Type B pancreatic cell (in vitro differentiated cells): Measurements from ENCODE around the gene MAVS. TPM values are rescaled to one million over a fixed set of nuclear protein-coding genes. Genes with fewer than 3 reads are reported as not detected.

Experiments
- DNase-seq: peaks from one replicate; pipeline ENCODE4 v3.0.0; 2021; ENCODE audit warnings: mixed read lengths; ENCODE audit not compliant: unreplicated experiment; ENCODE audit errors: extremely low spot score
- H3K27ac Mint-ChIP-seq: 2 replicates; pipeline ENCODE4 v1.8.0; 2021; ENCODE audit warnings: mild to moderate bottlenecking, mixed read lengths
- H3K27me3 Mint-ChIP-seq: 2 replicates; pipeline ENCODE4 v1.8.0; 2021; ENCODE audit warnings: mixed read lengths
- H3K36me3 Mint-ChIP-seq: 2 replicates; pipeline ENCODE4 v1.8.0; 2021; ENCODE audit warnings: mixed read lengths
- H3K4me1 Mint-ChIP-seq: one replicate; pipeline ENCODE4 v1.8.0; 2021; ENCODE audit warnings: mixed read lengths; ENCODE audit not compliant: unreplicated experiment
- H3K4me3 Mint-ChIP-seq: 2 replicates; pipeline ENCODE4 v1.8.0; 2021; ENCODE audit warnings: mild to moderate bottlenecking, mixed read lengths
- H3K9me3 Mint-ChIP-seq: 2 replicates; pipeline ENCODE4 v1.8.0; 2021; ENCODE audit warnings: mixed read lengths
- CTCF ChIP-seq: fragments of 200-600 bp; sonication (generic); conservative IDR thresholded peaks from 2 replicates; pipeline ENCODE4 v1.5.0; 2021; ENCODE audit warnings: antibody characterized with exemption, mild to moderate bottlenecking
- total RNA-seq: library from RNA; stranded (reverse); gene quantifications from 2 replicates; pipeline ENCODE4 v1.2.1, GENCODE V29; 2021; ENCODE audit warnings: low replicate concordance

Gene MAVS
- total RNA-seq, 1 donor from 2014 or later = 44.5 TPM

DNA sequence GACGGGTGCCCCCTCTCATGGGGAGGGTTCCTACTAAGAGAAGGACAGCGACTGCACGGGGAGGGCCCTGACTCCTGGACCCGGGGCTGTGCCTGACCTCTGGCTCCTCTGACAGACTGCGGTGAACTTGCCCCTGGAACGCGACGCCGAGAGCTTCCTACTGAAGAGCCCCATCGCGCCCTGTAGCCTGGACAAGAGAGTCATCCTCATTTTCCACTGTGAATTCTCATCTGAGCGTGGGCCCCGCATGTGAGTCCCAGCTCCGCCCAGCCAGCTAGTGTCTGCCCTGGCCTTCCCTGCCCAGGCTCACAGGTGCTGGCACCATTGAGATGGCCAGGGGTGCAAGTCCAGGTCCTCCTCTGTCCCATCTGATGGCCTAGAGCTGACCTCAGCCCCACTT, 43.3 kb upstream of the MAVS start:
- TF ChIP-seq CTCF = no peak
- H3K9me3 Mint-ChIP-seq = no peaks in the 10 kb centered on the region
- peaks cover 38% of the 10 kb centered on the region for H3K4me1 Mint-ChIP-seq
- no peak overlapping the region for H3K27ac Mint-ChIP-seq
- no peak overlapping the region for H3K4me3 Mint-ChIP-seq
- no peaks in the 10 kb centered on the region for H3K27me3 Mint-ChIP-seq
- no peak for DNase-seq
- peaks cover 24% of the 10 kb centered on the region for H3K36me3 Mint-ChIP-seq

- Mint-ChIP-seq H3K27ac (peak overlapping the region; percentile 48), H3K9me3 (no peaks in the 10 kb centered on the region), H3K4me1 (peaks cover 35% of the 10 kb centered on the region), H3K36me3 (peaks cover 24% of the 10 kb centered on the region), H3K27me3 (no peaks in the 10 kb centered on the region), H3K4me3 (no peak overlapping the region)
- DNase-seq = no peak
- no peak for TF ChIP-seq CTCF
These were observed 42.8 kb upstream of the MAVS start for GRCh38 chr20:3803854-3804253.

GRCh38 chr20:3804254-3804751, 42.3 kb upstream of the MAVS start:
- Mint-ChIP-seq H3K36me3 (peaks cover 24% of the 10 kb centered on the region), H3K4me3 (no peak overlapping the region), H3K27ac (peak overlapping the region; percentile 48), H3K4me1 (peaks cover 32% of the 10 kb centered on the region), H3K27me3 (no peaks in the 10 kb centered on the region), H3K9me3 (no peaks in the 10 kb centered on the region)
- TF ChIP-seq CTCF = no peak
- no peak for DNase-seq

- Mint-ChIP-seq H3K9me3 (no peaks in the 10 kb centered on the region), H3K4me1 (peaks cover 27% of the 10 kb centered on the region), H3K4me3 (no peak overlapping the region), H3K27me3 (no peaks in the 10 kb centered on the region), H3K27ac (no peak overlapping the region), H3K36me3 (peaks cover 24% of the 10 kb centered on the region)
- DNase-seq = no peak
- no peak for TF ChIP-seq CTCF
These were observed 41.9 kb upstream of the MAVS start for GRCh38 chr20:3804781-3805180.

DNA sequence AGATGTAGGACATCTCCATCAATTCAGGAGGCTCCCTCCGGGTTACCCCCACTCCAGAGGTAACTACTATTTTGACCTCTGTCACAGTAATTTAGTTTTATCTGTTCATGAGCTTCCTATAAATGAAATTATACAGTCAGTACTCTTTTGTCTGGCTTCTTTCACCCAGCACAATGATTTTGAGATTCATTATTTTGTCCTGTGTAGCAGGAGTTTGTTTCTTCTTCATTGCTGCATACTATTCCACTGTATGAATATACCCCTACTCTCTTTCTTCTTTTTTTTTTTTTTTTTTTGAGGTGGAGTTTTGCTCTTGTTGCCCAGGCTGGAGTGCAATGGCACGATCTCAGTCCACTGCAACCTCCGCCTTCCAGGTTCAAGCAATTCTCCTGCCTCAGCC, 38.1 kb upstream of the MAVS start:
- H3K36me3 Mint-ChIP-seq = peaks cover 15% of the 10 kb centered on the region
- DNase-seq = no peak
- H3K27ac Mint-ChIP-seq = peak overlapping the region; percentile 79
- TF ChIP-seq CTCF = no peak
- no peaks in the 10 kb centered on the region for H3K27me3 Mint-ChIP-seq
- no peak overlapping the region for H3K4me3 Mint-ChIP-seq
- peaks cover 42% of the 10 kb centered on the region for H3K4me1 Mint-ChIP-seq
- H3K9me3 Mint-ChIP-seq = no peaks in the 10 kb centered on the region
